ENCODE data around the gene MOXD1. TPM values are rescaled to one million over a fixed set of nuclear protein-coding genes. Genes with fewer than 3 reads are reported as not detected.

The MOXD1 gene
- polyA plus RNA-seq, 1 donor from 2014 or later: 14.7 TPM

GRCh38 chr6:132390451-132390850 is 10.8 kb downstream of the MOXD1 start:
- no peak overlapping the region for H3K9ac ChIP-seq (ENCODE audit: low read length)
- no peaks in the 10 kb centered on the region for H3K27me3 ChIP-seq (ENCODE audit: insufficient read depth, low read depth, low read length)
- no peak overlapping the region for H3K4me2 ChIP-seq (ENCODE audit: low read length)
- H3K4me3 ChIP-seq (ENCODE audit: low read length): no peak overlapping the region
- H3K9me2 ChIP-seq (ENCODE audit: insufficient read depth, low read length): no peaks in the 10 kb centered on the region
- H2AFZ ChIP-seq (ENCODE audit: low read depth, low read length): no peak overlapping the region
- no peak overlapping the region for H3K27ac ChIP-seq (ENCODE audit: low read length)
- TF ChIP-seq MXI1 (conservative IDR thresholded peaks at IDR 0.05; ENCODE audit: poor library complexity, severe bottlenecking) (no peak), TAF1 (IDR thresholded peaks at IDR 0.05; ENCODE audit: low read depth) (no peak), CTCF (IDR thresholded peaks at IDR 0.05; ENCODE audit: poor library complexity, severe bottlenecking) (no peak), EP300 (conservative IDR thresholded peaks at IDR 0.05; ENCODE audit: poor library complexity, severe bottlenecking) (no peak), EZH2 (IDR thresholded peaks at IDR 0.05; ENCODE audit: borderline replicate concordance, insufficient read depth, low read length, poor library complexity, severe bottlenecking) (no peak), SMC3 (conservative IDR thresholded peaks at IDR 0.05; ENCODE audit: poor library complexity) (no peak), RAD21 (conservative IDR thresholded peaks at IDR 0.05) (no peak), POLR2AphosphoS5 (IDR thresholded peaks at IDR 0.05) (no peak)
- TF ChIP-seq, protein P1, sequence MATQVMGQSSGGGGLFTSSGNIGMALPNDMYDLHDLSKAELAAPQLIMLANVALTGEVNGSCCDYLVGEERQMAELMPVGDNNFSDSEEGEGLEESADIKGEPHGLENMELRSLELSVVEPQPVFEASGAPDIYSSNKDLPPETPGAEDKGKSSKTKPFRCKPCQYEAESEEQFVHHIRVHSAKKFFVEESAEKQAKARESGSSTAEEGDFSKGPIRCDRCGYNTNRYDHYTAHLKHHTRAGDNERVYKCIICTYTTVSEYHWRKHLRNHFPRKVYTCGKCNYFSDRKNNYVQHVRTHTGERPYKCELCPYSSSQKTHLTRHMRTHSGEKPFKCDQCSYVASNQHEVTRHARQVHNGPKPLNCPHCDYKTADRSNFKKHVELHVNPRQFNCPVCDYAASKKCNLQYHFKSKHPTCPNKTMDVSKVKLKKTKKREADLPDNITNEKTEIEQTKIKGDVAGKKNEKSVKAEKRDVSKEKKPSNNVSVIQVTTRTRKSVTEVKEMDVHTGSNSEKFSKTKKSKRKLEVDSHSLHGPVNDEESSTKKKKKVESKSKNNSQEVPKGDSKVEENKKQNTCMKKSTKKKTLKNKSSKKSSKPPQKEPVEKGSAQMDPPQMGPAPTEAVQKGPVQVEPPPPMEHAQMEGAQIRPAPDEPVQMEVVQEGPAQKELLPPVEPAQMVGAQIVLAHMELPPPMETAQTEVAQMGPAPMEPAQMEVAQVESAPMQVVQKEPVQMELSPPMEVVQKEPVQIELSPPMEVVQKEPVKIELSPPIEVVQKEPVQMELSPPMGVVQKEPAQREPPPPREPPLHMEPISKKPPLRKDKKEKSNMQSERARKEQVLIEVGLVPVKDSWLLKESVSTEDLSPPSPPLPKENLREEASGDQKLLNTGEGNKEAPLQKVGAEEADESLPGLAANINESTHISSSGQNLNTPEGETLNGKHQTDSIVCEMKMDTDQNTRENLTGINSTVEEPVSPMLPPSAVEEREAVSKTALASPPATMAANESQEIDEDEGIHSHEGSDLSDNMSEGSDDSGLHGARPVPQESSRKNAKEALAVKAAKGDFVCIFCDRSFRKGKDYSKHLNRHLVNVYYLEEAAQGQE (IDR thresholded peaks at IDR 0.05; ENCODE audit: borderline replicate concordance): no peak
- H3K36me3 ChIP-seq (ENCODE audit: insufficient read depth, low read length): no peaks in the 10 kb centered on the region
- no peaks in the 10 kb centered on the region for H3K79me2 ChIP-seq (replicated peaks; ENCODE audit: insufficient read depth, low read length)
- no peaks in the 10 kb centered on the region for H4K20me1 ChIP-seq (ENCODE audit: insufficient read depth)
- H3F3A ChIP-seq (ENCODE audit: insufficient read depth, low read length, poor library complexity, severe bottlenecking): no peaks in the 10 kb centered on the region
- H3K9me3 ChIP-seq (ENCODE audit: low read length): no peaks in the 10 kb centered on the region

GRCh38 chr6:132390017-132390416 is 11.3 kb downstream of the MOXD1 start:
- Histone ChIP-seq H3K4me3 (ENCODE audit: low read length) (no peak overlapping the region), H3K9ac (ENCODE audit: low read length) (no peak overlapping the region), H3K79me2 (replicated peaks; ENCODE audit: insufficient read depth, low read length) (no peaks in the 10 kb centered on the region), H4K20me1 (ENCODE audit: insufficient read depth) (no peaks in the 10 kb centered on the region), H3K36me3 (ENCODE audit: insufficient read depth, low read length) (no peaks in the 10 kb centered on the region), H2AFZ (ENCODE audit: low read depth, low read length) (no peak overlapping the region), H3K9me3 (ENCODE audit: low read length) (no peaks in the 10 kb centered on the region), H3K27ac (ENCODE audit: low read length) (no peak overlapping the region), H3K27me3 (ENCODE audit: insufficient read depth, low read depth, low read length) (no peaks in the 10 kb centered on the region), H3K9me2 (ENCODE audit: insufficient read depth, low read length) (no peaks in the 10 kb centered on the region), H3F3A (ENCODE audit: insufficient read depth, low read length, poor library complexity, severe bottlenecking) (no peaks in the 10 kb centered on the region), H3K4me2 (ENCODE audit: low read length) (no peak overlapping the region)
- TF ChIP-seq TAF1 (IDR thresholded peaks at IDR 0.05; ENCODE audit: low read depth) (no peak), RAD21 (conservative IDR thresholded peaks at IDR 0.05) (no peak)
- TF ChIP-seq, protein P1 (IDR thresholded peaks at IDR 0.05; ENCODE audit: borderline replicate concordance): no peak
